IMR-90 (cell line): ENCODE results near the gene STXBP2.

Experiments used
- CEBPB ChIP-seq: IDR thresholded peaks from 2 replicates; pipeline ENCODE4 v1.6.1; 2012; ENCODE audit warnings: low read depth, low read length, improper control_type of control experiment
- MAFK ChIP-seq: IDR thresholded peaks from 2 replicates; pipeline ENCODE4 v1.6.1; 2012; ENCODE audit warnings: low read depth, low read length, improper control_type of control experiment
- MAZ ChIP-seq: IDR thresholded peaks from 2 replicates; pipeline ENCODE4 v1.6.1; 2012; ENCODE audit warnings: low read depth, mild to moderate bottlenecking, low read length, improper control_type of control experiment, moderate library complexity, borderline replicate concordance
- MXI1 ChIP-seq: IDR thresholded peaks from 2 replicates; pipeline ENCODE4 v1.6.1; 2012; ENCODE audit warnings: low read depth, mild to moderate bottlenecking, low read length, moderate library complexity, borderline replicate concordance
- POLR2A ChIP-seq: IDR thresholded peaks from 2 replicates; pipeline ENCODE4 v1.6.1; 2012; ENCODE audit warnings: mild to moderate bottlenecking, low read depth, low read length
- RFX5 ChIP-seq: IDR thresholded peaks from 2 replicates; pipeline ENCODE4 v1.8.0; 2012; ENCODE audit warnings: low read depth, mild to moderate bottlenecking, low read length, moderate library complexity
- TF ChIP-seq, protein P1 (sequence below): conservative IDR thresholded peaks from 2 replicates; pipeline ENCODE4 v1.5.1; 2012; ENCODE audit warnings: mild to moderate bottlenecking, low read depth, low read length, improper control_type of control experiment
- TF ChIP-seq, protein P2 (sequence below): fragments of 150-350 bp; IDR thresholded peaks from 2 replicates; pipeline ENCODE4 v1.6.1; 2017; ENCODE audit warnings: mild to moderate bottlenecking, antibody characterized with exemption, low read length, low read depth

GRCh38 chr19:7665076-7665475, 28.2 kb downstream of the STXBP2 start:
- TF ChIP-seq, protein P1, sequence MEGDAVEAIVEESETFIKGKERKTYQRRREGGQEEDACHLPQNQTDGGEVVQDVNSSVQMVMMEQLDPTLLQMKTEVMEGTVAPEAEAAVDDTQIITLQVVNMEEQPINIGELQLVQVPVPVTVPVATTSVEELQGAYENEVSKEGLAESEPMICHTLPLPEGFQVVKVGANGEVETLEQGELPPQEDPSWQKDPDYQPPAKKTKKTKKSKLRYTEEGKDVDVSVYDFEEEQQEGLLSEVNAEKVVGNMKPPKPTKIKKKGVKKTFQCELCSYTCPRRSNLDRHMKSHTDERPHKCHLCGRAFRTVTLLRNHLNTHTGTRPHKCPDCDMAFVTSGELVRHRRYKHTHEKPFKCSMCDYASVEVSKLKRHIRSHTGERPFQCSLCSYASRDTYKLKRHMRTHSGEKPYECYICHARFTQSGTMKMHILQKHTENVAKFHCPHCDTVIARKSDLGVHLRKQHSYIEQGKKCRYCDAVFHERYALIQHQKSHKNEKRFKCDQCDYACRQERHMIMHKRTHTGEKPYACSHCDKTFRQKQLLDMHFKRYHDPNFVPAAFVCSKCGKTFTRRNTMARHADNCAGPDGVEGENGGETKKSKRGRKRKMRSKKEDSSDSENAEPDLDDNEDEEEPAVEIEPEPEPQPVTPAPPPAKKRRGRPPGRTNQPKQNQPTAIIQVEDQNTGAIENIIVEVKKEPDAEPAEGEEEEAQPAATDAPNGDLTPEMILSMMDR, result no peak
- TF ChIP-seq, protein P2, sequence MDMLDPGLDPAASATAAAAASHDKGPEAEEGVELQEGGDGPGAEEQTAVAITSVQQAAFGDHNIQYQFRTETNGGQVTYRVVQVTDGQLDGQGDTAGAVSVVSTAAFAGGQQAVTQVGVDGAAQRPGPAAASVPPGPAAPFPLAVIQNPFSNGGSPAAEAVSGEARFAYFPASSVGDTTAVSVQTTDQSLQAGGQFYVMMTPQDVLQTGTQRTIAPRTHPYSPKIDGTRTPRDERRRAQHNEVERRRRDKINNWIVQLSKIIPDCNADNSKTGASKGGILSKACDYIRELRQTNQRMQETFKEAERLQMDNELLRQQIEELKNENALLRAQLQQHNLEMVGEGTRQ, result no peak
- TF ChIP-seq POLR2A, result no peak
- no peak for TF ChIP-seq MXI1
- no peak for TF ChIP-seq CEBPB
- no peak for TF ChIP-seq RFX5
- no peak for TF ChIP-seq MAFK
- TF ChIP-seq MAZ, result no peak
